ENCODE measurements around the gene DPY19L1. TPM values are rescaled to one million over a fixed set of nuclear protein-coding genes. Genes with fewer than 3 reads are reported as not detected.
"Not testable (repeated sequence)": the region's sequence is repeated elsewhere in the genome, so short reads cannot be mapped to it uniquely, and the experiment has no call there.

DPY19L1 gene
- total RNA-seq, 1 donor from 2014 or later = 48.2 TPM

DNA sequence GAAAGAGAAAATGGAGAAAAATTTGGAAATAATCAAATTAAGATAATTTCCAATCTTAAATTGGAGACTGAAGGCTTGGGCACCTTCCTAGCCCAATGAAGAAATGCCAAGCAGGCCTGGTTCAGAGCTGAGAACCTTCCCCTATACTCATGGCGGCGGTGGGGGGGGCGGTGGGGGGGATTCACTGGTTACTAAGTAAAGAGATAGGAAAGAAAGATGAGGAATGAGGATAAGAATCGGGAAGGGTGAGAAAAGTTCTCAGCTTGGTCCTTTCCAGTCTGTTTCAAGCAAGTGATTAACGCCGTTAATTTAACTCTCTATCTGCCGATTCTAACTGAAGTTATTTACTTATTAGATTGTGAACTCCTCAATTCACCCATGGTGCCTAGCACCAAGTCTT lies 41.5 kb downstream of the DPY19L1 start:
- Histone ChIP-seq H3K4me1 (peaks cover 14% of the 10 kb centered on the region), H3K27me3 (no peaks in the 10 kb centered on the region), H3K36me3 (no peaks in the 10 kb centered on the region), H3F3A (ENCODE audit: low read depth) (no peaks in the 10 kb centered on the region), H4K20me1 (ENCODE audit: low read depth) (no peaks in the 10 kb centered on the region), H3K4me3 (no peak overlapping the region), H3K27ac (no peak overlapping the region), H2AFZ (replicated peaks) (no peak overlapping the region), H3K79me2 (ENCODE audit: low read depth) (no peaks in the 10 kb centered on the region), H3K9me3 (ENCODE audit: low read depth) (no peaks in the 10 kb centered on the region), H3K4me2 (no peak overlapping the region), H3K9ac (no peak overlapping the region)
- DNase-seq (ENCODE audit: low spot score) = no peak
- H3K27me3 Mint-ChIP-seq (ENCODE audit: insufficient read depth, low read depth) = no peaks in the 10 kb centered on the region
- H3K27ac Mint-ChIP-seq = no peak overlapping the region
- TF ChIP-seq, protein P1, sequence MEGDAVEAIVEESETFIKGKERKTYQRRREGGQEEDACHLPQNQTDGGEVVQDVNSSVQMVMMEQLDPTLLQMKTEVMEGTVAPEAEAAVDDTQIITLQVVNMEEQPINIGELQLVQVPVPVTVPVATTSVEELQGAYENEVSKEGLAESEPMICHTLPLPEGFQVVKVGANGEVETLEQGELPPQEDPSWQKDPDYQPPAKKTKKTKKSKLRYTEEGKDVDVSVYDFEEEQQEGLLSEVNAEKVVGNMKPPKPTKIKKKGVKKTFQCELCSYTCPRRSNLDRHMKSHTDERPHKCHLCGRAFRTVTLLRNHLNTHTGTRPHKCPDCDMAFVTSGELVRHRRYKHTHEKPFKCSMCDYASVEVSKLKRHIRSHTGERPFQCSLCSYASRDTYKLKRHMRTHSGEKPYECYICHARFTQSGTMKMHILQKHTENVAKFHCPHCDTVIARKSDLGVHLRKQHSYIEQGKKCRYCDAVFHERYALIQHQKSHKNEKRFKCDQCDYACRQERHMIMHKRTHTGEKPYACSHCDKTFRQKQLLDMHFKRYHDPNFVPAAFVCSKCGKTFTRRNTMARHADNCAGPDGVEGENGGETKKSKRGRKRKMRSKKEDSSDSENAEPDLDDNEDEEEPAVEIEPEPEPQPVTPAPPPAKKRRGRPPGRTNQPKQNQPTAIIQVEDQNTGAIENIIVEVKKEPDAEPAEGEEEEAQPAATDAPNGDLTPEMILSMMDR (IDR thresholded peaks at IDR 0.05) = no peak
- no peak for TF ChIP-seq EZH2phosphoT487 (IDR thresholded peaks at IDR 0.05)
- no peak for TF ChIP-seq EZH2 (IDR thresholded peaks at IDR 0.05)
- H3K4me3 Mint-ChIP-seq = no peak overlapping the region
- H3K36me3 Mint-ChIP-seq = peaks cover 35% of the 10 kb centered on the region
- H3K9me3 Mint-ChIP-seq = no peaks in the 10 kb centered on the region
- H3K4me1 Mint-ChIP-seq = peaks cover 6% of the 10 kb centered on the region

- Histone ChIP-seq H3F3A (ENCODE audit: low read depth) (no peaks in the 10 kb centered on the region), H3K27ac (no peak overlapping the region), H3K27me3 (no peaks in the 10 kb centered on the region), H4K20me1 (ENCODE audit: low read depth) (no peaks in the 10 kb centered on the region), H3K79me2 (ENCODE audit: low read depth) (no peaks in the 10 kb centered on the region), H3K4me2 (no peak overlapping the region), H3K4me3 (no peak overlapping the region), H3K36me3 (no peaks in the 10 kb centered on the region), H3K9ac (no peak overlapping the region), H2AFZ (replicated peaks) (no peak overlapping the region), H3K4me1 (peaks cover 7% of the 10 kb centered on the region), H3K9me3 (ENCODE audit: low read depth) (no peaks in the 10 kb centered on the region)
- Mint-ChIP-seq H3K27ac (no peak overlapping the region), H3K9me3 (no peaks in the 10 kb centered on the region), H3K4me1 (no peaks in the 10 kb centered on the region), H3K27me3 (ENCODE audit: insufficient read depth, low read depth) (no peaks in the 10 kb centered on the region), H3K36me3 (peaks cover 23% of the 10 kb centered on the region), H3K4me3 (no peak overlapping the region)
- DNase-seq (ENCODE audit: low spot score) = no peak
- TF ChIP-seq, protein P1 (IDR thresholded peaks at IDR 0.05) = no peak
- TF ChIP-seq EZH2phosphoT487 (IDR thresholded peaks at IDR 0.05) (no peak), EZH2 (IDR thresholded peaks at IDR 0.05) (no peak)
Observed at GRCh38 chr7:34991938-34992840, 45.1 kb downstream of the DPY19L1 start.

DNA sequence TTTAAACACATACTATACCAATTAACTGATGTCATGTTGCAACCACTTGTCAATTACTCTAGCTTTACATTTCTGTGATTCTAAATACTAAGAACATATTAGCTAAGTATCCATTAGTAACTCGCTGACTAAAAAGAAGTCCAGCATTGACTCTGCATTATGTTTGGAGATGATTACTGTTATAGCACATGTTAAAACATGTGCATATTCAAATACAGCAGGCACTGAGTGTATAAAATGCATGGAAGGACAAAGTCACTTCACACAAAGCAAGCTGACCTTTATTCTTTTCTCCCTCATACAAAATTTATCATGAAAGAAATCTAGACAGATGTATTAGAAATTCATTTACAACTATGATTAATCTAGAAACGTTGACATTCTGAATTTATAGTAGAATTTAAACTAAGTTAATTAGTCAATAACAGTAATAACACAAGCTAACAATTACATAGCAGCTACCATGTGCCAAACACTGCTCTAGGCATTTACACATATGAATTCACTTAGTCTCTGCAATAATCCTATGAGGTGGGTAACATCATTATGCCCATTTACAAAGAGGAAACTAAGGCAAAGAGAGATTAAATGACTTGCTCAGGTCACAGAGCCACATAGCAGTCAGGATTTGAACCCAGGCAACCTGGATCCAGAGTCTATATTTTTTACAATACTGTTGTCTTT lies 48.7 kb downstream of the DPY19L1 start:
- H3K9me3 ChIP-seq (ENCODE audit: low read depth); H2AFZ ChIP-seq (replicated peaks); H3K9me3 Mint-ChIP-seq; H3K27me3 Mint-ChIP-seq (ENCODE audit: insufficient read depth, low read depth); H3K4me3 Mint-ChIP-seq; H3K4me1 Mint-ChIP-seq; H3K4me3 ChIP-seq; H3F3A ChIP-seq (ENCODE audit: low read depth); H3K27me3 ChIP-seq; H3K27ac ChIP-seq; H3K4me1 ChIP-seq; H4K20me1 ChIP-seq (ENCODE audit: low read depth); H3K9ac ChIP-seq; H3K36me3 ChIP-seq; H3K27ac Mint-ChIP-seq; DNase-seq (ENCODE audit: low spot score); H3K4me2 ChIP-seq; H3K79me2 ChIP-seq (ENCODE audit: low read depth): not testable (repeated sequence)
- peaks cover 15% of the 10 kb centered on the region for H3K36me3 Mint-ChIP-seq

DNA sequence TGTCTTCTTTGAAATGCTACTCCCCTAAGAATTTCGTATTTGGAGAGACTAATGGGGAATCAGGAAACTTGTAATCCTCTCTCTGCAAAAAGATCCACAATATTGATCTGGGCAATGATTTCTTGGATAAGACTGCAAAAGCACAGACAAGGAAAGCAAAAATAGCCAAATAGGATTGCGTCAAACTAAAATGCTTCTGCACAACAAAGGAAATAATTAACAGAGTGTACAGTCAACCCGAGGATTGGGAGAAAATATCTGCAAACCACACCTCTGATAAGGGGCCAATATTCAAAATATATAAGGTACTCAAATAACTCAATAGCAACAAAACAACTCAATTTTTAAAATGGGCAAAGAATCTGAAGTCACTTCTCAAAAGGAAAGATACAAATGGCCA lies 52.1 kb downstream of the DPY19L1 start:
- H3K27me3 ChIP-seq; H3K4me3 Mint-ChIP-seq; H3K36me3 ChIP-seq; H3K79me2 ChIP-seq (ENCODE audit: low read depth); H3K4me2 ChIP-seq; H3K4me3 ChIP-seq; H3K9ac ChIP-seq; H3K4me1 Mint-ChIP-seq; H3F3A ChIP-seq (ENCODE audit: low read depth); DNase-seq (ENCODE audit: low spot score); H3K9me3 Mint-ChIP-seq; H3K27ac ChIP-seq; H4K20me1 ChIP-seq (ENCODE audit: low read depth); H3K27me3 Mint-ChIP-seq (ENCODE audit: insufficient read depth, low read depth); H3K27ac Mint-ChIP-seq; H3K4me1 ChIP-seq; H2AFZ ChIP-seq (replicated peaks); H3K9me3 ChIP-seq (ENCODE audit: low read depth): not testable (repeated sequence)
- H3K36me3 Mint-ChIP-seq = peaks cover 15% of the 10 kb centered on the region

DNA sequence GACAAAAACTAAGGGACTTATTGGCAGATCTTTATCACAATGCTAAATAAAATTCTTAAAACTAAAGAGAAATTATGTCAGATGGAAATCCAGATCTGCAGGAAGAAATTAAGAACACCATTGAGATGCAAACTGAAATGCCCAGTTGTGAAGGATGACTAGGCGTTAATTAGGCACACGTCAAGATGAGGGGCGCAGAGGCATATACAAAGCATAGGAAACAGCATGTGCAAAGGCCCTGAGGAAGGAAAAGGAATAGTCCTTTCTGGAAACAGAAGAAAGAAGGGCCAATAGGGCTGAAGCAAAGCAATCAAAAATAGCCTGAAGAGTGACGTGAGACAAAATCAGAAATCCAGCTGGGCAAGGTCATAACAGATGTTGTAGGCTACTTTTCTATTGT lies 53.1 kb downstream of the DPY19L1 start:
- H3K9me3 Mint-ChIP-seq; H2AFZ ChIP-seq (replicated peaks); H3K9ac ChIP-seq; H3K36me3 ChIP-seq; H3K79me2 ChIP-seq (ENCODE audit: low read depth); H3K4me1 ChIP-seq; DNase-seq (ENCODE audit: low spot score); H4K20me1 ChIP-seq (ENCODE audit: low read depth); H3K4me3 Mint-ChIP-seq; H3K27me3 ChIP-seq; H3K4me2 ChIP-seq; H3K4me1 Mint-ChIP-seq; H3F3A ChIP-seq (ENCODE audit: low read depth); H3K27ac ChIP-seq; H3K27ac Mint-ChIP-seq; H3K9me3 ChIP-seq (ENCODE audit: low read depth); H3K27me3 Mint-ChIP-seq (ENCODE audit: insufficient read depth, low read depth); H3K4me3 ChIP-seq: not testable (repeated sequence)
- H3K36me3 Mint-ChIP-seq = peaks cover 12% of the 10 kb centered on the region
